ENCODE data around the gene VIPR2.
"Not testable (repeated sequence)": the region's sequence is repeated elsewhere in the genome, so short reads cannot be mapped to it uniquely, and the experiment has no call there.

VIPR2 gene

GRCh38 chr7:159139639-159140038 is 5.0 kb downstream of the VIPR2 start:
- DNase-seq (ENCODE audit: low read depth in 2 of 2) = no peak

GRCh38 chr7:159139202-159139601 is 5.5 kb downstream of the VIPR2 start:
- no peak for DNase-seq (ENCODE audit: low read depth in 2 of 2)

- no peak for DNase-seq (ENCODE audit: low read depth in 2 of 2)
These were observed 6.2 kb downstream of the VIPR2 start for GRCh38 chr7:159138508-159138907.

GRCh38 chr7:159137906-159138305 is 6.8 kb downstream of the VIPR2 start:
- no peak for DNase-seq (ENCODE audit: low read depth in 2 of 2)

- DNase-seq (ENCODE audit: low read depth in 2 of 2) = no peak
These were observed 7.8 kb downstream of the VIPR2 start for GRCh38 chr7:159136846-159137245.

GRCh38 chr7:159136442-159136841 is 8.2 kb downstream of the VIPR2 start:
- DNase-seq (ENCODE audit: low read depth in 2 of 2) = no peak

DNA sequence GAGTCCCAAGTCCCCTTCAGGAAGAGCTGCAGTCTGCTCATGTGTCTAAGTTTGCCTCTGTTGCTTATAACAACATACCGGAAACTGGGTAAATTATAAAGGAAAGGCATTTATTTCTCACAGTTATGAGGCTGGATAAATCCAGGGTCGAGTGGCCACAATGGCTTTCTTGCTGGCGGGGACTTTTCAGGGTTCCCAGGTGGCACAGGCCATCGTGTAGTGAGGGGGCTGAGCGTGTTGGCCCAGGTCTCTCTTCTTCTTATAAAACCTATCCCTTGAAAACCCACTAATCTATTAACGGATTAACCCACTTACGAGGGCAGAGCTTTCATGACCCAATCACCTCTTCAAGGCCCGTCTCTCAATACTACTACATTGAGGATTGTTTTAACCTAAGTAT is 8.7 kb downstream of the VIPR2 start:
- no peak for DNase-seq (ENCODE audit: low read depth in 2 of 2)

GRCh38 chr7:159132670-159133443 is 11.8 kb downstream of the VIPR2 start:
- not testable (repeated sequence) for DNase-seq (ENCODE audit: low read depth in 2 of 2)

GRCh38 chr7:159130820-159131219 is 13.8 kb downstream of the VIPR2 start:
- no peak for DNase-seq (ENCODE audit: low read depth in 2 of 2)

- DNase-seq (ENCODE audit: low read depth in 2 of 2) = no peak
These were observed 14.4 kb downstream of the VIPR2 start for GRCh38 chr7:159130199-159130775.

DNA sequence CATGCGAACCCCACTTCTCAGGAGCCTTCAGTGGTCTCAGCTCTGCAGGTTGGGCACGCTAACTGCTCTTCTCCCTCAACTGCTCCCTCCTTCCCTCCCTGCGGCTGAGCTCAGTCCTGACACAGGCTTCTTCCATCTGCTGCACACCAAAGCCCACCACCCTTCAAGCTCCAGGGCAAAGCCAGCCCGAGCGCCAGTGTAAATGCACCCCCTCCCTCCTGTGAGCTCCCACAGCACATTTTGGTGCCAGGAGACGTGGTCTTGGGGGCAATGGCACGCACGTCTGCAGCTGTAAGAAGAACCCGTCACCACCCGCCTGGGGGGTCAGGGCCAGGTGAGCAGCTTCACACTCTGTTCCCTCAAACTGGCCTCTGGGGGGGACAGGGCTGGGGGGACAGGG is 15.9 kb downstream of the VIPR2 start:
- DNase-seq (ENCODE audit: low read depth in 2 of 2) = no peak

GRCh38 chr7:159127691-159128642 is 16.7 kb downstream of the VIPR2 start:
- DNase-seq (ENCODE audit: low read depth in 2 of 2) = no peak

- no peak for DNase-seq (ENCODE audit: low read depth in 2 of 2)
These were observed 18.1 kb downstream of the VIPR2 start for GRCh38 chr7:159126311-159127260.

DNA sequence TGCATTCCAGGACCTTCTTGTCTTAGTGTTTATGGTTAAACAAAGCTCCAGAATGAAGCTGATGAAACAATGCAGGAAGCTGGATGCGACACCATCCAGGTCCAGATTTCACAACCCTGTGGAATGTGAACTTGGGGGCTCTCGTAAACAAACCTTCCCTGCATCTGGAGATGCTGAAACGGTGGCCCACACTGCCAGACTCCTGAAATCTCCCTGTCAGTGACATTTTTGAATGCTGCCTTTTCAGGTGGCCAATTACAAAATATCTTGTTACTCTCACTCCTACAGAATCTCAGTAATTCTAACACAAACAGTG is 18.8 kb downstream of the VIPR2 start:
- DNase-seq (ENCODE audit: low read depth in 2 of 2) = no peak

DNA sequence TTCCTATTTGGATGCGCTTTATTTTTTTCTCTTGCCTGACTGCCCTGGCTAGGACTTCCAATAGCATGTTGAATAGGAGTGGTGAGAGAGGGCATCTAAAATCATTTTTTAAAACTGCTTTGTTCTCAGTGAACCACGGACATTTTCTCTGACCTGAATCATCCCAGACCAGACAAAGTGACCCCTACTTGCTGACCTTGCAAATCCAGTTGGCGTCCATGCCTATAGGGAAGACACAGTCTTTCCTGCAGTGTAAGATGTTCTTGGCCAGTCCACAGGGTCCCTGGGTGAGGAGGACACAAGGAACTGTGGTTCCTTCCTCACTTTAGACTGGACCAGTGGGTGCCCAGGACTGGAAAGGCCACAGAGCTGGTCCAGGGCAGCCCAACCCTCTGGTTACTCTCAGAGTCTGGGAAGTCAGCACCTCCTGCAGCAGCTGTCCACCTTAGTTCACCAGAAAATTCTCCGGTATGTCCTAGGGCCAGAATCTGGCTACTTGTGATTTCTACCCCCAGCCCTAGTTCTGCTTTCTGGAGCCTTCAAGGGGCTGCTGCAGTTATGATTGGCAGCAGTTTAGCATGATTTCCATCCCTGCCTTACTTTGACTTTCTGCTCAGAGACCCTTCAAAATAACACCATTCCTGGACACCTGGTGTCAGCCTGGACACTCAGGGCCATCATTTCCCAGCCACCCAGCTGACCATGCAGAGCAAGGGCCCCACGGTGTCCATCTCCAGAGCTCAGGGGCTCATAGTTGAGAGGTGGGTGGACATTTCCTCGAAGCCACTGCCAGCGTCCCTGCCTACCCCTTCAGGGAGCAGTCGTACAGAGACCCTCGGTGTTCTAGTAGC is 19.3 kb downstream of the VIPR2 start:
- no peak for DNase-seq (ENCODE audit: low read depth in 2 of 2)

- DNase-seq (ENCODE audit: low read depth in 2 of 2) = not testable (repeated sequence)
These were observed 20.9 kb downstream of the VIPR2 start for GRCh38 chr7:159123793-159124192.

GRCh38 chr7:159123294-159123693 is 21.4 kb downstream of the VIPR2 start:
- not testable (repeated sequence) for DNase-seq (ENCODE audit: low read depth in 2 of 2)

- no peak for DNase-seq (ENCODE audit: low read depth in 2 of 2)
These were observed 22.4 kb downstream of the VIPR2 start for GRCh38 chr7:159122276-159122675.

DNA sequence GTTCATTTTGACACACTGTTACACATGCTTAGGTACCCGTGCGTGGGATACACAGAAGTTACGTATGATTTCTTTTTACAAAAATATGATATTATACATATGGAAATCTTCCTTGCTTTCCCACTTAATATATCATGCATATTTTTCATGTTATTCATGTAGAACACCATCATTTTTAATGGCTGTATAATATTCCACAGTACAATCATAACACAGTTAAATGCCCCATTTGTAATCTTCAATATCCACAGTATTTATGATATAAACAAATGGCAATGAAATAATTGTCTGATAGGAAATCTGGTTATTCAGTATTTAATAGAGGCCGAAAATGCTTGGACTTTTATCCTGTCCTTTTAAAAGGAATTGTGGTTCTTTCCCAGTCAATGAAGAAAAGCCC is 23.2 kb downstream of the VIPR2 start:
- DNase-seq (ENCODE audit: low read depth in 2 of 2) = no peak

- DNase-seq (ENCODE audit: low read depth in 2 of 2) = no peak
These were observed 23.6 kb downstream of the VIPR2 start for GRCh38 chr7:159121068-159121467.

DNA sequence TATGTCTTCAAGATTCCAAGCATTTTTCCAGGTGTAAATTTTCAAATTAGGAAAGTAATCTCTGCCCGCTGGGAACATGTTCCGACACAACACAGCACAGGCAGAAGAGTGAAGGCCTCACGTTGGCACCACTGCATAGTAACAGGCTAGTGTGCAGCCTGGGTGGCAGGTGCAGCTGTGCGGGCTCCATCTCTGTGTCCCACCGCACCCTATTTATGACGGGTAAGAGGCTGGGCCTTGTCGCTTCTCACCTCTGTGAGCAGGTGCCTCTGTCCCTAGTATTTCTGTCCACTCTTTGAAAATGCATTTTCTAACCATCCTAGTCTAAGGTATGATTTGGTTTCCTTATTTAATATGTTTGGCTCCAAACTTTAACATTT is 24.1 kb downstream of the VIPR2 start:
- no peak for DNase-seq (ENCODE audit: low read depth in 2 of 2)

All from fibroblast of skin of left biceps (primary cell).